ENCODE data around the gene RAB33B. TPM values are rescaled to one million over a fixed set of nuclear protein-coding genes. Genes with fewer than 3 reads are reported as not detected.
A peak's percentile ranks its signal among the peaks of the same experiment; 100 is the strongest.
"Not testable (repeated sequence)": the region's sequence is repeated elsewhere in the genome, so short reads cannot be mapped to it uniquely, and the experiment has no call there.

Gene RAB33B
- total RNA-seq: 14.2 and 14.4 TPM in 2 replicates
- long read RNA-seq, full-length matches to known transcripts: 7 of 13 reads
- long read RNA-seq, partial matches to known transcripts: 0 of 13 reads
- long read RNA-seq, other reads (novel, unspliced or antisense): 6 of 13 reads

GRCh38 chr4:139454111-139455045 lies at the start of gene RAB33B:
Gene RAB33B (plus strand): TSS chr4:139454121. CDS start chr4:139454196, 75 bp downstream.
- Mint-ChIP-seq H3K4me1 (ENCODE audit: low read depth) (peaks cover 60% of the 10 kb centered on the region), H3K27ac (peak within 1 kb of the TSS; percentile 99), H3K36me3 (ENCODE audit: insufficient read depth) (peaks cover 6% of the 10 kb centered on the region), H3K4me3 (ENCODE audit: low read depth) (peak within 1 kb of the TSS; percentile 97), H3K27me3 (no peaks in the 10 kb centered on the region), H3K9me3 (ENCODE audit: low read depth) (no peaks in the 10 kb centered on the region)
- TF ChIP-seq, protein P1, sequence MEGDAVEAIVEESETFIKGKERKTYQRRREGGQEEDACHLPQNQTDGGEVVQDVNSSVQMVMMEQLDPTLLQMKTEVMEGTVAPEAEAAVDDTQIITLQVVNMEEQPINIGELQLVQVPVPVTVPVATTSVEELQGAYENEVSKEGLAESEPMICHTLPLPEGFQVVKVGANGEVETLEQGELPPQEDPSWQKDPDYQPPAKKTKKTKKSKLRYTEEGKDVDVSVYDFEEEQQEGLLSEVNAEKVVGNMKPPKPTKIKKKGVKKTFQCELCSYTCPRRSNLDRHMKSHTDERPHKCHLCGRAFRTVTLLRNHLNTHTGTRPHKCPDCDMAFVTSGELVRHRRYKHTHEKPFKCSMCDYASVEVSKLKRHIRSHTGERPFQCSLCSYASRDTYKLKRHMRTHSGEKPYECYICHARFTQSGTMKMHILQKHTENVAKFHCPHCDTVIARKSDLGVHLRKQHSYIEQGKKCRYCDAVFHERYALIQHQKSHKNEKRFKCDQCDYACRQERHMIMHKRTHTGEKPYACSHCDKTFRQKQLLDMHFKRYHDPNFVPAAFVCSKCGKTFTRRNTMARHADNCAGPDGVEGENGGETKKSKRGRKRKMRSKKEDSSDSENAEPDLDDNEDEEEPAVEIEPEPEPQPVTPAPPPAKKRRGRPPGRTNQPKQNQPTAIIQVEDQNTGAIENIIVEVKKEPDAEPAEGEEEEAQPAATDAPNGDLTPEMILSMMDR (IDR thresholded peaks at IDR 0.05; ENCODE audit: unreplicated experiment): no peak
- DNase-seq (ENCODE audit: low spot score, unreplicated experiment): no peak

DNA sequence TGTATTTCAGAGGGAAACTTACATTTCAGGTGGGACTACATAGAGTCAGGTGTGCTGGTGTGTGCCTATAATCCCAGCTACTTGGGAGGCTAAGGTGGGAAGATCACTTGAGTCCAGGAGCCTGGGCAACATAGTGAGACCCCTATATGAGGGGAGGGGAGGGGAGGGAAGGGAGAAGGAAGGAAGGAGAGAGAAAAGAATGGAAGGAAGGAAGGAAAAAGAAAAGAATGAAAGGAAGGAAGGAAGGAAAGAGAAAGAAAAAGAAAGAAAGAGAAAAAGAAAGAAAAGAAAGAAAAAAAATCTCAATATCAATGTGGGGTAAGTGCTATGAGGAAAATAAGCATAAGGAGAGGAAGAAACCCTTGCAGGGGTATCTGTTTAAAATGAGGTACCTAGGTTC lies 43.6 kb upstream of the RAB33B start:
- Mint-ChIP-seq H3K27ac (peak overlapping the region; percentile 45), H3K4me3 (ENCODE audit: low read depth) (no peak overlapping the region), H3K36me3 (ENCODE audit: insufficient read depth) (peaks cover 39% of the 10 kb centered on the region), H3K27me3 (no peaks in the 10 kb centered on the region), H3K4me1 (ENCODE audit: low read depth) (no peaks in the 10 kb centered on the region), H3K9me3 (ENCODE audit: low read depth) (peaks cover 14% of the 10 kb centered on the region)
- TF ChIP-seq, protein P1 (IDR thresholded peaks at IDR 0.05; ENCODE audit: unreplicated experiment): no peak
- DNase-seq (ENCODE audit: low spot score, unreplicated experiment): no peak

DNA sequence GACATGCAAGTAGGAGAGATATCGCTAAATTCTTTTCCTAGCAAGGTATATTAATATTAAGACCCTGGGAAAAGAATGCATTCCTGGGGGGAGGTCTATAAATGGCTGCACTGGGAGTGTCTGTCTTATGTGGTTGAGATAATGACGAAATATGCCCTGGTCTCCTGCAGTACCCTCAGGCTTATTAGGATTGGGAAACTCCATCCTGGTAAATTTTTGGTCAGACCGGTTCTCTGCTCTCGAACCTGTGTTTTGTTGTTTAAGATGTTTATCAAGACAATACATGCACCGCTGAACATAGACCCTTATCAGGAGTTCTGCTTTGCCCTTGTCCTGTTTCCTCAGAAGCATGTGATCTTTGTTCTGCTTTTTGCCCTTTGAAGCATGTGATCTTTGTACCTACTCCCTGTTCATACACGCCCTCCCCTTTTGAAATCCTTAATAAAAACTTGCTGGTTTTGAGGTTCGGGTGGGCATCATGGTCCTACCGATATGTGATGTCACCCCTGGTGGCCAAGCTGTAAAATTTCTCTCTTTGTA lies 39.2 kb upstream of the RAB33B start:
- Mint-ChIP-seq H3K9me3 (ENCODE audit: low read depth) (peaks cover 18% of the 10 kb centered on the region), H3K36me3 (ENCODE audit: insufficient read depth) (peaks cover 41% of the 10 kb centered on the region)
- H3K27me3 Mint-ChIP-seq; DNase-seq (ENCODE audit: low spot score, unreplicated experiment); H3K27ac Mint-ChIP-seq; H3K4me1 Mint-ChIP-seq (ENCODE audit: low read depth); H3K4me3 Mint-ChIP-seq (ENCODE audit: low read depth): not testable (repeated sequence)

- Mint-ChIP-seq H3K36me3 (ENCODE audit: insufficient read depth) (peaks cover 51% of the 10 kb centered on the region), H3K9me3 (ENCODE audit: low read depth) (peaks cover 25% of the 10 kb centered on the region)
Observed at GRCh38 chr4:139416073-139416673, 37.7 kb upstream of the RAB33B start.

GRCh38 chr4:139419388-139419914 lies 34.5 kb upstream of the RAB33B start:
- no peak for DNase-seq (ENCODE audit: low spot score, unreplicated experiment)
- Mint-ChIP-seq H3K36me3 (ENCODE audit: insufficient read depth) (peaks cover 49% of the 10 kb centered on the region), H3K9me3 (ENCODE audit: low read depth) (peaks cover 29% of the 10 kb centered on the region), H3K27ac (no peak overlapping the region), H3K27me3 (no peaks in the 10 kb centered on the region), H3K4me3 (ENCODE audit: low read depth) (no peak overlapping the region), H3K4me1 (ENCODE audit: low read depth) (peaks cover 5% of the 10 kb centered on the region)
- TF ChIP-seq, protein P1 (IDR thresholded peaks at IDR 0.05; ENCODE audit: unreplicated experiment): no peak

More at GRCh38 chr4:139416073-139416673, 37.7 kb upstream of the RAB33B start:
- Mint-ChIP-seq H3K27ac (no peak overlapping the region), H3K27me3 (no peaks in the 10 kb centered on the region), H3K4me3 (ENCODE audit: low read depth) (no peak overlapping the region), H3K4me1 (ENCODE audit: low read depth) (peaks cover 5% of the 10 kb centered on the region)
- DNase-seq (ENCODE audit: low spot score, unreplicated experiment): no peak
- TF ChIP-seq, protein P1 (IDR thresholded peaks at IDR 0.05; ENCODE audit: unreplicated experiment): peak; percentile 74
